NCI-H82 treated with DMSO at 0.1 percent for 48 hours (cell line): ENCODE data around the gene JAZF1.

ENCODE experiments used
- DNase-seq: peaks from one replicate; lab custom pipeline; 2025; ENCODE audit not compliant: unreplicated experiment; lab: John Stamatoyannopoulos, UW

JAZF1 gene

DNA sequence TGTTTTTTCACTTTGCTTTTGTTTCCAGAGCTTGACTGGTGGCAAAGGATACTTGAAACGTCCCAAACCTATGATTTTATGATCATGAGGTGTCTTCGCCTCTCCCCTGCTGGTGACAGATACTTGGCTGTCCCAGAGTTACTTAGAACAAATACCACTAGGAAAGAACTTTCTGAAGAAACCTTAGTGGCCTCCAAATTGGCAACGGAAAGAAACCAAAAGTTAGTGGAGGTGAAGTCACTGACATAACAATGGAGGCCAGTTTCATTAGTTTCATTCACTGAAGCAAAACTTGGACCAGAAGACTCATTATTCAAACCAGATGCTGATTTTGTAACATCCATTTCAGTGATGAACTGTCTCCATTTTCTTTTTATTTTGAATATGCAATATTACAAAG is 68.6 kb downstream of the JAZF1 start:
- no peak for DNase-seq

GRCh38 chr7:28110427-28111012 is 70.1 kb downstream of the JAZF1 start:
- DNase-seq = no peak

GRCh38 chr7:28108747-28109146 is 71.8 kb downstream of the JAZF1 start:
- no peak for DNase-seq

DNA sequence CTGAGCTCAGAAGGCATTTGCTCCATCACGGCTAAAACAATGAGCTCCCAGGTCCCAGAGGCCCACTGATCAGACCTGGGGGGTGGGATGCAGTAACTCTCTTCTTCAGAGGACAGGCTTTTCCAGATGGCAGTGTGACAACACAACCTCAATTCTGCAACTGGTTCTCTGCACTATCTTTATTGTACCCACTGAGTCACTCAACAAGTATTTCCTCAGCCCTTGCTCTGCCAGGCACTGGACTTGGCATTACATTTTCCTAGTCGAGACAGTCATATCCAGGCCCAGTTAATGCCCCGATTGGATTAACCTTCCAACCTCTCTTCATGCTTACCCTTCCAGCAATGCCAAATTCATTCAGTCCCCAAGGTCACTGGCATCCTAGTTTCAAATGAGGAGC is 72.6 kb downstream of the JAZF1 start:
- DNase-seq = no peak

DNA sequence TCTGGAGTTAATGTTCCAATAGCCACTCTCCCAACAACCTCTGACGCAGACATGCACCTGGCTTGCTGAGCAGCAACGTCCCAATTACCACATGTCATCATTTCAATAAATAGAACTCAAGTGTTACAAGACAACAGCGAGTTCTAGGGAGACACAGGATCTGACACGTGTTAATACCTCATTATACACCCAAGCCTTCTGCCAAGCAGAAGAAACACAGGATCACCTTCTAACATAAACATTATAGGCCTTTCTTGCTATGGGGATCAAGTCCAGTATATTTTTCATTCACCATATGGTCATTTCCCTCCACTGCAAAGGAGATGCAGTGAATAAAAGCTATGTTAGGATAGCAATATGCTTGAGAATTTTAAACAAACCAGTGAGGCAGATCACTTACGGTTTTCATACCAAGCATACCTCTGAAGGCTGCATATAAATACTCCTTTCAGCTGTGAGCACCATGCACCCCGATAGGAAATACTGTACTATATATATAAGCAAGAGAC is 74.2 kb downstream of the JAZF1 start:
- no peak for DNase-seq

DNA sequence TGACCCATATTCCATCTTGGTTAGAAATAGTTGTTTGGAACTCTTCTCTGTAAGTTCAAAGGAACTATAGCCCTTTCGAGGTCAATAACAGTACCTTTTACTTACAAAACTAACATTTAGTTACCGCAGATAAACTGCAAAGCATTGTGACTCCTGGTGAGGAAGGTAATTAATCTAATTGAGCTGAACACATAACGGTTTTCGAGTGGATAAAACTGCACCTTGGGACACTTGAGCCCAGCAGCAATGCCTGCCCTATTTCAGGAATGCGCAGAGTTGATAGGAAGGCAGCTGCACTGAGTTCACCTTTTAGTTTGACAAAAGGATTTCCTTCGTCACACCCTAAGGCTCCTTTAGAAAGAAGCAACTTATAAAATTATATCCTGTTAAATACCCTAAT is 75.4 kb downstream of the JAZF1 start:
- DNase-seq = no peak

DNA sequence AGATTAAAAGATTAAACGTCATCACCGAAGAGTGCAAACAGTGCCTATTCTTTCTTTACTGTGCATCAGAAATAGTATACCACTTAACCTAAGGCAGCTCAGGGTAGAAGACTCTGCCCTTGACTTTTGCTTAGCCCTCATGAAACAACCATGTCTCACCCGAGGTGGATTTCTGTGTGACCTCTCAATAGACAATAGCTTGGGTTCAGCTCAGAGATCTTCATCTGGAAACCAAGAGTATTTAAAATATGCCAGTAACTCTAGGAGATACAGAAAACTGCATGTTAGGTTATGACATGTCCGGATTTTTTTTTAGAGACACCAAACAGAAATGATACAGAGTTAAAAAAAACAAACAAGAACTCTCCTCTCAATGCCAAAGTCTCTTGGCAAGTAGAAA is 75.8 kb downstream of the JAZF1 start:
- DNase-seq = no peak

- DNase-seq = no peak
Observed at GRCh38 chr7:28104041-28104541, 76.5 kb downstream of the JAZF1 start.

DNA sequence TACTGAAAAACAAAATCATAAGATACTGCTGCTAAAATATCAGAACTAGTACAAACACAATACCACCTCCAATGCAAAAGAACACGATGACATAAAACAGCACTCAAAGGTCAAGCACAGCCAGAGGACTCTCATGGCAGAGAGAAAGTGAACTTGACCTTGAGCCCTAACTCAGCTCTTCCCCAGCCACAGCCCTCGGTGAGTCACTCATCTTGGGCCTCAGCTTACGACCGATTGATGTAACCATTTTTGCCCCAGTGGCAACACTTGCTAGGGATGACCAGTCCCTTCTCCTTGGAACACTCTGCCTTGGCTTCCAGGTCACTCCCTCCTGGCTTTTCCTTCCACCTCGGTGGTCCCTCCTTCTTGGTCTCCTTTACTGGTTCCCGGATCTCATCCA is 77.8 kb downstream of the JAZF1 start:
- DNase-seq = no peak

- no peak for DNase-seq
Observed at GRCh38 chr7:28096713-28097112, 83.9 kb downstream of the JAZF1 start.

DNA sequence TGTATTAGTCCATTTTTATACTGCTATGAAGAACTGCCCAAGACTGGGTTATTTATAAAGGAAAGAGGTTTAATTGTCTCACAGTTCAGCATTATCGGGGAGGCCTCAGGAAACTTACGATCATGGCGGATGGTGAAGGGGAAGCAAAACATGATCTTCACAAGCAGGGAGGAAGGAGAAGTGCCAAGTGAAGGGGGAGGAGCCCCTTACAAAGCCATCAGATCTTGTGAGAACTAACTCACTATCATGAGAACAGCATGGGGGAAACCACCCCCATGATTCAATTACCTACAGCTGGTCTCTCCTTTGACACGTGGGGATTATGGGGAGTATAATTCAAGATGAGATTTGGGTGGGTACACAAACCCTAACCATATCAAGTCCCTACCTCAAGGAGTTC is 85.4 kb downstream of the JAZF1 start:
- no peak for DNase-seq

- no peak for DNase-seq
Observed at GRCh38 chr7:28093623-28094232, 86.9 kb downstream of the JAZF1 start.

DNA sequence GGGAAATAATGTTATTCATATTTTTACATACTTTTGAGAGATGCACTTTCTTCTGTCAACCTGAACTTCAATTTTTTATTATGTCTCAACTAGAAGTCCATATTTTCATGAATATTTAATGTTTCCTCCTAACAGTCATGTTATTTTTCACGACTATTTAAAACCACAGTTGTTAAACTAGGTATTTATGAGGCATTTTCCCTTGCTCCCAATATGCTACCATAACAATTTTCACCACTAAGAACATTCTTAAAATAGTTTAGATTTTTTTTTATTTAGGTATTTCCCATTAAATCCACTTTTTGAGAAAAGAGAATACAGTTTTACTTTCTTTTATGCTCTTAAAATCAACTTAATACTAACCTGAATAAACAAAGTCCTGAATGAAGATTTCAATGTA is 89.4 kb downstream of the JAZF1 start:
- DNase-seq = no peak

DNA sequence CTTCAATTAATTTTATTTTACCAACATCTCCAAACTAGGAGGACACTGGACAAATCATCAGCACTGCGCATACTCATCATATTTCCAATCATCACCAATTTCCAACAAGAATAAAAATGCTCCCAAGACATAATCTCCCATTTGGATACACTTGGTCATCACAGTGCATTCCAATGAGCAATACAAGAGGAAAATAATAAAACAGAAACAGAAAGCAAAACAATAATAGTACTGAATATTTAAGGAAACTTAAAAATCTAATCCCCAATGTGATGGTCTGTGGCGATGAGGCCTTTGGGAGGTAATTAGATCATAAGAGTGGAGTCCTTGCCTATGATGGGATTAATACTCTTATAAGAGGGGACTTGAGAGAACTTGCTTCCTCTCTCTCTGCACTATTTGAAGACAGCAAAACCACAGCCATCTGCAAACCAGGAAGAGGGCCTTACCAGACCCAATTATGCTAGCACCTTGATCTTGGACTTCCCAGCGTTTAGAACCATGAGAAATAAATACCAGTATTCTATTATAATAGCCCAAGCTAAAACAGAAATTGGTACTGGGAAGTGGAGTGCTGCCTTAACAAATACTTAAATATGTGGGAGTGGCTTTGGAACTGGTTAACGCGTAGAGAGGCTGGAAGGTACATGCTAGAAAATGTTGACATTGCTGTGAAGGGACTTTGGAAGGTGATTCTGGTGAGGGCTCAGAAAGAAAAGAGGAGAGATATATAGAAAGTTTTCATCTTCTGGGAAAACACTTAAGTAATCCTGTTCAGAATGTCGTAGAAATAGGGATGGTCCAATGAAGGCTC is 91.5 kb downstream of the JAZF1 start:
- no peak for DNase-seq

DNA sequence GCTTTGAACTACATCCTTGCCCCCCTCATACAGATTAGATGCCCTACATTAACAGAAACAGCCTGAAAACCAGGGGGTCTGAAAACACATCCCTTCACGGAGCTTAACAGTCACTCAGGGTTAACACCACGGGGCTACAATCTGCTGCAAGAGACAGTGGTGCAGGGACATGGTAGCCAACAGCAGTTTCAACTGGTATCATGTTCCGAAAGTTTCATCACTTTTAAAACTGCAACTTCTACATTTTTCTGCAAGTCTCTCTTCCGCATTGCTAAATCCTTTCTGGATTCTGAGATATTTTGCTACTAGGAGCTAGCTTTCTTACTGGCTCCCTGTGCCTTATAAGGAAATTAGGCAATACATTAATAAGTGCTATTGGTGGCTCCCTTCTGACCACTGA is 92.6 kb downstream of the JAZF1 start:
- no peak for DNase-seq

- DNase-seq = no peak
Observed at GRCh38 chr7:28086198-28086597, 94.4 kb downstream of the JAZF1 start.

- DNase-seq = no peak
Observed at GRCh38 chr7:28083998-28084985, 96.3 kb downstream of the JAZF1 start.

DNA sequence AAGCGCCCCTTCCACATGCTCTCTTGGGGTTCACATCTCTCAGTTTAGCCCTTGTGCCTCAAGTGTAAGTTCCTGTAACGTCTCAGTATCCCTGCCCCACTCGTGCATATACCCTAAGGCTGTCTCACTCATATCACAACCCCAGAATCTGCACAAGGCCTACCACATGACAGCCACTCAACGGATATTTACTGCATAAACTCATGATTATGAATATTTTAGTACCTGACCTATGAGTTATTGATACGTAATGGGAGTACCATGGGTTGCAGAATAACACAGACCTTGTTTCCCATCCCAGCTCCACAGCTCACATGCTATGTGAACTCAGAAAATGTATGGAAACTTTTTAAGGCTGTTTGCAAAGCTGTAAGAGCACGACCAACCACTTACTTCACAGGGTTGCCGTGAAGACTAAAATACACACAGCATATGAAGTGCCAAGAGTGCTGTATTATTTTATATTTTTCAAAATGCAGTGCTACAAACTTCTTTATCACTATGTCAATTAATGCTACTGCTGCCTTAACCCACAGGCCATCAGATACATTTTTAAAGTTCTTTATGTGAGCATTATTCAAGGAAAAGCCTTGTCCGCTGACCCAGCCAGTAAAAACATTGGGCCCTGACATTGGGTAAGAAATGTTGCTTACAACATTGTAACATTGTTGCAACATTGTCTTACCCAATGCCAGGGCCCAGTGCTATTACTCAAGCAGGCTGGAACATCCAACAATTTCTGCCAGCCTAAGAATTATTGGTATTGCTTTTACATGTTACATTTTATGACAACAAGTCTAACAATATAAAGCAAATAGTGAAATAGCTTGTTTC is 97.2 kb downstream of the JAZF1 start:
- DNase-seq = no peak

DNA sequence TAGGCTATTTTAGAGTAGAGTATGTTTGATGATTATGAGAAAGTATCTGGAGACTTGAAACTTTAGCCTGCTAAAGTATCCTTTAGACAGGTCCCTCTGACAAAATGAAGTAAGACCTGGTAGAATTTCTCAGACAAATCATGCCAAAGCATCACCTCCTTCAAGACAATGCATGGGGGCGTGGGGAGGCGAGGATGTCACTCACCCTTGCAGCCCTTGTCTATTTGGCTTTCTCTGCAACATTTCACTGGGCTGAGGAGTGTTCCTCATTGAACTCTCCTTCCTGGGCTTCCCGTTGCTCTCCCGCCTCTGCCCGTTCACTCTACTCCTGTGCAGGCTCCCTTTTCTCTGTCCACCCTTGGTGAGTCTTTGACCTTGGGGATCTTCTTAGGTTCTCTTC is 98.5 kb downstream of the JAZF1 start:
- DNase-seq = no peak

DNA sequence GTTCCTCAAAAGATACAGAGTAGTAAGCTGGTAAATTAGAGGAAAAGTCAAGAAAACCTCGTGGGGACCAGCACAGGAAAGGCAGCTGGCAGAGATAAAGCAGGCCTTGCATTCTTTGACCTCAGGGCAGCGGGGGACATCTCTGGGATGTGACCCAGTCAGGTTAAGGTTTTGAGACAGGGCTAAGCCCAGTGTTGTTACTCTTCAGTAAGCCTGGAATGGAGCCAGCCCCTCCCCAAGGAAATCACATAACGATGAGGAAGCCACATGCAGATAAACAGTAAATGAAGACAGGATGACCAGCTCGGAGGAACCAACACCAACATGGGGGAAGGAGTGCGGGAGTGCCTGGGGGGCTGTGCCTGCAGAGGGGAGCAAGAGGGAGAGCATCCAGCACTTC is 99.6 kb downstream of the JAZF1 start:
- no peak for DNase-seq
